Karpas-422 (cell line): ENCODE measurements around the gene GPER1. TPM values are rescaled to one million over a fixed set of nuclear protein-coding genes. Genes with fewer than 3 reads are reported as not detected.

ENCODE experiments used
- DNase-seq: peaks from one replicate; pipeline ENCODE4 v3.0.0-alpha.2; 2015
- H2AFZ ChIP-seq: fragments of 200-600 bp; sonication (generic); 2 replicates; pipeline ENCODE4 v1.6.1; 2014; ENCODE audit warnings: antibody characterized with exemption, low read length, mixed read lengths
- H3K27ac ChIP-seq: fragments of 200-600 bp; sonication (generic); 2 replicates; pipeline ENCODE4 v1.5.1; 2014; ENCODE audit warnings: mild to moderate bottlenecking, low read length, moderate library complexity
- H3K27me3 ChIP-seq: fragments of 200-600 bp; sonication (generic); 2 replicates; pipeline ENCODE4 v1.6.1; 2014; ENCODE audit warnings: low read length, mixed read lengths
- H3K36me3 ChIP-seq: fragments of 200-600 bp; sonication (generic); 2 replicates; pipeline ENCODE4 v1.6.1; 2014; ENCODE audit warnings: low read length, mixed read lengths; ENCODE audit not compliant: insufficient read depth
- H3K4me1 ChIP-seq: fragments of 200-600 bp; sonication (generic); 2 replicates; pipeline ENCODE4 v1.6.1; 2014; ENCODE audit warnings: mild to moderate bottlenecking, low read length, mixed read lengths
- H3K4me2 ChIP-seq: fragments of 200-600 bp; sonication (generic); 2 replicates; pipeline ENCODE4 v1.6.1; 2014; ENCODE audit warnings: low read length, low read depth, mild to moderate bottlenecking; ENCODE audit not compliant: poor library complexity, severe bottlenecking
- H3K4me3 ChIP-seq: fragments of 200-600 bp; sonication (generic); 2 replicates; pipeline ENCODE4 v1.5.1; 2014; ENCODE audit warnings: mild to moderate bottlenecking, antibody characterized with exemption, low read length, mixed read lengths
- H3K79me2 ChIP-seq: fragments of 200-600 bp; sonication (generic); 2 replicates; pipeline ENCODE4 v1.6.1; 2014; ENCODE audit warnings: mild to moderate bottlenecking, low read length, mixed read lengths
- H3K9ac ChIP-seq: fragments of 200-600 bp; sonication (generic); 2 replicates; pipeline ENCODE4 v1.6.0; 2014; ENCODE audit warnings: low read length
- H3K9me2 ChIP-seq: fragments of 200-600 bp; sonication (generic), shearing (Covaris generic); replicated peaks from 2 replicates; pipeline ENCODE4 v1.6.0; 2014; ENCODE audit warnings: mild to moderate bottlenecking, low read length, moderate library complexity; ENCODE audit not compliant: insufficient read depth
- H3K9me3 ChIP-seq: fragments of 300-700, 200-600 bp; sonication (generic); 2 replicates; pipeline ENCODE4 v1.6.1; 2014; ENCODE audit warnings: low read length, mixed read lengths
- H4K20me1 ChIP-seq: fragments of 200-600 bp; sonication (generic); 2 replicates; pipeline ENCODE4 v1.6.1; 2014; ENCODE audit warnings: mild to moderate bottlenecking, antibody characterized with exemption, low read length, low read depth; ENCODE audit not compliant: insufficient read depth
- total RNA-seq: library from RNA; depleted of rRNA; stranded (reverse); fragments of >200 nt; shearing (Covaris generic); gene quantifications from 2 replicates; pipeline ENCODE4 v1.2.3, GENCODE V29; 2014; ENCODE audit warnings: low replicate concordance

GPER1 gene
- total RNA-seq, 1 experiment from 2014 or later = not detected

DNA sequence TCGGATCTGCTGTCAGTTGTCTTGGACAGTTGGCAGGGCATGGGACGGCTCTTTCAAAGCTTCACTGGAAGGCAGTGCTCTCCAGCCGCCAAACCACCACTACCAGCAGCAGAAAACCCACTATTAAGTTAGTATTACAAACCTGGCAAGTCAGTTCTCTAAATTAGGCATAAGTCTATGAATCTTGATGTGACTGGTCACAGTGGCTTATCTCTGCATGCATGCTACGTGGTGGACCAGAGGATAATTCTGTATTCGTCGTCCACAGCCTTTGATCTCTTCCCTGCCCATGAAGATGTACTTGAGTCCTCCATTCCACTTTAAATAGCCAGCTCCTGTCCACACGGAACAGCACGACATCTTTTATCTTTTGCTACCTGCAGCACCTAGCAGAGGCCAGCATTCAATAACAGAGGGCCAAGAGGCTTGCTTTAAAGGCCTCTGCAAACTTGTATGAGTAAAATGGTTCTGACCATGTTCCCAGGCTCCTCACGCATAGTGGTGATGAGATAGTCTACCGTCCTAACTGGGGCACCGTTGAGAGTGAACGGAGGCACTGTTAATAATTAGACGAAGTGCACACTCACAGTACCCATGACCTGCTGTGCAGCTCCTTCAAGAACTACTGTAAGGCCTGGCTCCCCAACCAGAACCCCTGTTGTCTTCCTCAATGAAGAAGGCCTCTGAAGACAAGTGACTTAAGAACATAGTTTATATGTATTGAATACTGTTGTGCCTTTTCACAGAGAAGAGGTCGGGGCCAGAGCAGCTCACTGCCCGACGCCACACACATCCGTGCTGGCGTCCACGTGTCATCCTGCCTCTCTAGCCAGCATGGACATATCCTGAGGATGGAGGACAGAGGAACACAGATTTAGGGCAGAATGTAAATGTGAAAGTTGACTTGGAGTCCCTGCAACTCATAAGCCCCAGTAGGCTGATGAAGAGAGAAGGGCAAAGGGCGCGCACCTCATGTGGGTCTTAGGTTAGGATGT lies 42.5 kb upstream of the GPER1 start:
- Histone ChIP-seq H3K27ac (no peak overlapping the region), H3K9ac (peak overlapping the region; percentile 75), H4K20me1 (peaks cover 68% of the 10 kb centered on the region), H3K79me2 (no peaks in the 10 kb centered on the region), H3K36me3 (no peaks in the 10 kb centered on the region), H3K27me3 (no peaks in the 10 kb centered on the region; the same call in 1 of the 2 replicates), H3K9me3 (no peaks in the 10 kb centered on the region), H3K4me1 (peaks cover 21% of the 10 kb centered on the region), H3K4me2 (peak overlapping the region; percentile 97), H2AFZ (no peak overlapping the region), H3K9me2 (no peaks in the 10 kb centered on the region), H3K4me3 (peak overlapping the region; percentile 77)
- DNase-seq = no peak

GRCh38 chr7:1046722-1047679 lies 40.9 kb upstream of the GPER1 start:
- H3K27ac ChIP-seq = no peak overlapping the region
- no peak overlapping the region for H2AFZ ChIP-seq
- no peak overlapping the region for H3K4me2 ChIP-seq
- H3K79me2 ChIP-seq = no peaks in the 10 kb centered on the region
- no peaks in the 10 kb centered on the region for H3K9me2 ChIP-seq
- H3K9me3 ChIP-seq = no peaks in the 10 kb centered on the region
- H3K4me1 ChIP-seq = peaks cover 21% of the 10 kb centered on the region
- H4K20me1 ChIP-seq = peaks cover 72% of the 10 kb centered on the region
- H3K27me3 ChIP-seq = no peaks in the 10 kb centered on the region; the same call in 1 of the 2 replicates
- H3K4me3 ChIP-seq = no peak overlapping the region
- H3K9ac ChIP-seq = no peak overlapping the region
- DNase-seq = no peak
- H3K36me3 ChIP-seq = no peaks in the 10 kb centered on the region

GRCh38 chr7:1049006-1049741 lies 38.7 kb upstream of the GPER1 start:
- H3K9me3 ChIP-seq = no peaks in the 10 kb centered on the region
- H2AFZ ChIP-seq = no peak overlapping the region
- no peak for DNase-seq
- H4K20me1 ChIP-seq = peaks cover 69% of the 10 kb centered on the region
- H3K4me1 ChIP-seq = peaks cover 14% of the 10 kb centered on the region
- H3K9me2 ChIP-seq = no peaks in the 10 kb centered on the region
- H3K79me2 ChIP-seq = no peaks in the 10 kb centered on the region
- H3K27me3 ChIP-seq = no peaks in the 10 kb centered on the region; the same call in 1 of the 2 replicates
- no peak overlapping the region for H3K4me2 ChIP-seq
- H3K36me3 ChIP-seq = no peaks in the 10 kb centered on the region
- no peak overlapping the region for H3K4me3 ChIP-seq
- no peak overlapping the region for H3K9ac ChIP-seq
- no peak overlapping the region for H3K27ac ChIP-seq

DNA sequence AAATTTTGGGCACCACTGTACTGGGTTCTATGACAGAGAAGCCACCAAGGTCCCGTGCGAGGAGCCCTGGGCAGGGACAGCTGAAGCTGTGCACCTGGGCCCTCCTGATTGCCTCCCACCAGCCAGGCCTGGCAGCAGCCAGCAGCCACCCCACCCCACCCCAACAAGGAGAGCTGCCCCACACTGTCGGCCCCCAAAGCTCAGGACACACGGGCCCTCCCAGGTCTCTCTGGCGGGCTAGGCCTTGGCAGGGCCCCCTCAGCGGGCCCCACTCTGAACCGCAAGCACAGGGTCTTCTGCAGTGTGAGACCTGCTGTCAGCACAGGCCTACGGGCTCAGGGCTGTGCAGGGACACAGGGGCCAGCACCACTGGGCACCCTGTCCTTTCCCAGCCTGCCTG lies 38.1 kb upstream of the GPER1 start:
- H3K4me1 ChIP-seq = peaks cover 10% of the 10 kb centered on the region
- no peaks in the 10 kb centered on the region for H3K9me2 ChIP-seq
- H3K9ac ChIP-seq = no peak overlapping the region
- no peak overlapping the region for H3K4me2 ChIP-seq
- H3K79me2 ChIP-seq = no peaks in the 10 kb centered on the region
- peaks cover 70% of the 10 kb centered on the region for H4K20me1 ChIP-seq
- no peak overlapping the region for H2AFZ ChIP-seq
- no peak overlapping the region for H3K27ac ChIP-seq
- no peak for DNase-seq
- H3K27me3 ChIP-seq = no peaks in the 10 kb centered on the region; the same call in 1 of the 2 replicates
- H3K4me3 ChIP-seq = no peak overlapping the region
- H3K36me3 ChIP-seq = no peaks in the 10 kb centered on the region
- H3K9me3 ChIP-seq = no peaks in the 10 kb centered on the region

- H3K9me3 ChIP-seq = no peaks in the 10 kb centered on the region
- H3K4me1 ChIP-seq = peaks cover 4% of the 10 kb centered on the region
- H3K27me3 ChIP-seq = no peaks in the 10 kb centered on the region
- H3K36me3 ChIP-seq = no peaks in the 10 kb centered on the region
- no peak overlapping the region for H3K27ac ChIP-seq
- no peaks in the 10 kb centered on the region for H3K9me2 ChIP-seq
- H3K79me2 ChIP-seq = no peaks in the 10 kb centered on the region
- no peak for DNase-seq
- no peak overlapping the region for H2AFZ ChIP-seq
- peaks cover 69% of the 10 kb centered on the region for H4K20me1 ChIP-seq
- H3K4me3 ChIP-seq = no peak overlapping the region
- no peak overlapping the region for H3K4me2 ChIP-seq
- no peak overlapping the region for H3K9ac ChIP-seq
Observed at GRCh38 chr7:1050254-1050906, 37.5 kb upstream of the GPER1 start.

DNA sequence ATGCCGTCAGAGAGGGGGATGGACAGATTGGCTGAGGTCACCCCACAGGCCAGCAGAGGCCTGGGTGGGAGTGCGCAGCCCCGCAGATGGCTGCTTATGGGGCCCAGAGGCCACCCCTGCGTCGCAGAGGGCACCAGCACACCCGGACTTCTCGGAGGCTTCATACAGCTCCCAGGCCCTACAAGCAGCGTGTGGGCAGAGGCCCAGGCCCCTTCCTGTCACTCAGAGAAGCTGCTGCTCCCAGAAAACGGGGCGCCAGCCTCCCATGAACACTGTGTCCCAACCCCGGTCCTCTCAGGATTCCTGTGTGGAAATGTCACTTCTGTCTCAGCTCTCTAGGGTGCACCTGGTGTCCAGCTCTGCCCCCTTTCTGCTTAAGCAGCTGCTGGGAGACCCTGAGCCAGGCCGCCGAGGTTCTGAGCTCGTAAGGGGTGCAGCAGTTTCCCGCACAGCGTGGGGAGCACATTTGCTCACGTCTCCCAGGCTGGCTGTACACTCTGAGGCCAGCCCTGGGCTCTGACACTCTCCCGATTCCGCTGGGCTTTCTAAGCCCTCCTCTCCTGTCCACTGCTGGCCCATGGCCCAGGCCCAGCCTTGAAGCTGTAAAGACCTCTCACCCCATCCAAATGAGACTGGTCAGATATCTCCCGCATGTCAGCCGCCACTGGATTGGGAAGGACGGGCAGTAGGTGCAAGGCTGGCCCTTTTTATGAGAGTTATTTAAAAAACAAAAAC lies 36.8 kb upstream of the GPER1 start:
- no peak overlapping the region for H3K4me2 ChIP-seq
- no peaks in the 10 kb centered on the region for H3K79me2 ChIP-seq
- H3K9me3 ChIP-seq = no peaks in the 10 kb centered on the region
- no peak for DNase-seq
- H2AFZ ChIP-seq = no peak overlapping the region
- no peak overlapping the region for H3K9ac ChIP-seq
- no peaks in the 10 kb centered on the region; the same call in 1 of the 2 replicates for H3K4me1 ChIP-seq
- H3K9me2 ChIP-seq = no peaks in the 10 kb centered on the region
- H3K4me3 ChIP-seq = no peak overlapping the region
- no peaks in the 10 kb centered on the region for H3K27me3 ChIP-seq
- peaks cover 69% of the 10 kb centered on the region; the same call in 1 of the 2 replicates for H4K20me1 ChIP-seq
- no peak overlapping the region for H3K27ac ChIP-seq
- no peaks in the 10 kb centered on the region for H3K36me3 ChIP-seq
